Camera-type eye (tissue), 1 donor: Measurements from ENCODE around the gene MRPL55. TPM values are rescaled to one million over a fixed set of nuclear protein-coding genes. Genes with fewer than 3 reads are reported as not detected.

ENCODE experiments used
- total RNA-seq: library from RNA; depleted of rRNA; stranded (reverse); fragments of >200 nt; gene quantifications from one replicate; pipeline ENCODE4 v1.2.3, GENCODE V29; 2014

The MRPL55 gene
- total RNA-seq, result 36.6 TPM

GRCh38 chr1:228109073-228109961, at the start of gene MRPL55:
Gene MRPL55, minus strand, starts transcription at chr1:228109299. Its CDS starts 1,039 bp downstream, at chr1:228108260.

GRCh38 chr1:228149406-228150119, 40.5 kb upstream of the MRPL55 start, which contains the start of gene GJC2:
Gene GJC2, plus strand, starts transcription at chr1:228149930. Its CDS starts 7,829 bp downstream, at chr1:228157759.

GRCh38 chr1:228139931-228140723, 31.0 kb upstream of the MRPL55 start, which contains the start of gene GUK1:
Gene GUK1, plus strand, starts transcription at chr1:228140279. Its CDS starts 24 bp downstream, at chr1:228140303.

GRCh38 chr1:228102791-228103620, 6.1 kb downstream of the MRPL55 start, which contains the start of gene C1orf35:
Gene C1orf35, minus strand, starts transcription at chr1:228103325. Its CDS starts 98 bp downstream, at chr1:228103227.

GRCh38 chr1:228082214-228082917, 26.7 kb downstream of the MRPL55 start, which contains the start of gene ARF1:
Gene ARF1, plus strand, starts transcription at chr1:228082708. Its CDS starts 14,407 bp downstream, at chr1:228097115.

Other genes with a start within 250 kb of the MRPL55 start
- 4.3 TPM for gene WNT9A, start 161.4 kb downstream of the MRPL55 start, total RNA-seq
- 0.22 TPM for gene WNT3A, start 102.3 kb downstream of the MRPL55 start, total RNA-seq
- gene ARF1, start 26.6 kb downstream of the MRPL55 start, total RNA-seq, result 184 TPM
- 14.3 TPM for gene C1orf35, start 6.0 kb downstream of the MRPL55 start, total RNA-seq
- 185 TPM for gene GUK1, start 31.0 kb upstream of the MRPL55 start, total RNA-seq
- 2.1 TPM for gene GJC2, start 40.6 kb upstream of the MRPL55 start, total RNA-seq
- gene IBA57, start 56.5 kb upstream of the MRPL55 start, total RNA-seq, result 13.7 TPM
- 86.5 TPM for gene OBSCN, start 98.7 kb upstream of the MRPL55 start, total RNA-seq